A549 treated with CpdA at 1 μM for 4 hours (cell line): ENCODE data around the gene HINT2. TPM values are rescaled to one million over a fixed set of nuclear protein-coding genes. Genes with fewer than 3 reads are reported as not detected.

Experiments
- total RNA-seq: library from RNA; stranded (reverse); fragments of 200-300 nt; extraction: Qiagen RNA extraction; gene quantifications from 5 replicates; pipeline ENCODE4 v1.2.3, GENCODE V29; 2022; ENCODE audit warnings: low read depth

HINT2 gene
- 60.1 to 101 TPM (median 97.5 TPM) in 5 replicates for total RNA-seq

GRCh38 chr9:35814841-35815543 is at the start of gene HINT2:
HINT2 (minus strand) TSS chr9:35815042; CDS start chr9:35814979, 63 bp downstream.

GRCh38 chr9:35829084-35829763 is 14.4 kb upstream of the HINT2 start, which contains the start of gene TMEM8B:
TMEM8B (plus strand) TSS chr9:35829228; CDS start chr9:35829448, 220 bp downstream.

GRCh38 chr9:35828716-35829083 is 13.9 kb upstream of the HINT2 start, which contains the start of gene FAM221B:
FAM221B (minus strand) TSS chr9:35828732; CDS start chr9:35826161, 2,571 bp downstream.

GRCh38 chr9:35812025-35812602 is 2.7 kb downstream of the HINT2 start, which contains the start of gene SPAG8:
SPAG8 (minus strand) TSS chr9:35812262; CDS start chr9:35812147, 115 bp downstream.

GRCh38 chr9:35791297-35791921 is 23.4 kb downstream of the HINT2 start, which contains the start of gene NPR2:
NPR2 (plus strand) TSS chr9:35791591; CDS start chr9:35792409, 818 bp downstream.

Other genes with a start within 250 kb of the HINT2 start
- gene TESK1, start 209.8 kb downstream of the HINT2 start, total RNA-seq, result 20.0 to 25.9 TPM (median 24.6 TPM) in 5 replicates
- 0.08 to 0.35 TPM (median 0.13 TPM) in 3 of 5 replicates, not detected in the others for gene CD72, start 196.6 kb downstream of the HINT2 start, total RNA-seq
- not detected in 5 replicates for gene SIT1, start 164.1 kb downstream of the HINT2 start, total RNA-seq
- 3.1 to 22.0 TPM (median 11.8 TPM) in 4 of 5 replicates, not detected in the other for gene RMRP, start 157.0 kb downstream of the HINT2 start, total RNA-seq
- 20.4 to 24.8 TPM (median 24.4 TPM) in 5 replicates for gene CCDC107, start 156.8 kb downstream of the HINT2 start, total RNA-seq
- gene ARHGEF39, start 149.8 kb downstream of the HINT2 start, total RNA-seq, result 12.3 to 19.6 TPM (median 18.5 TPM) in 5 replicates
- 3.0 to 9.1 TPM (median 5.3 TPM) in 5 replicates for gene CA9, start 141.1 kb downstream of the HINT2 start, total RNA-seq
- 578 to 668 TPM (median 633 TPM) in 5 replicates for gene TPM2, start 125.1 kb downstream of the HINT2 start, total RNA-seq
- gene TLN1, start 82.8 kb downstream of the HINT2 start, total RNA-seq, result 114 to 130 TPM (median 122 TPM) in 5 replicates
- gene CREB3, start 82.4 kb downstream of the HINT2 start, total RNA-seq, result 58.5 to 66.0 TPM (median 58.9 TPM) in 5 replicates
- gene GBA2, start 65.8 kb downstream of the HINT2 start, total RNA-seq, result 31.7 to 33.3 TPM (median 32.8 TPM) in 5 replicates
- 13.0 to 17.0 TPM (median 16.0 TPM) in 5 replicates for gene RGP1, start 65.8 kb downstream of the HINT2 start, total RNA-seq
- gene MSMP, start 60.8 kb downstream of the HINT2 start, total RNA-seq, result 0.25 to 0.63 TPM in 2 of 5 replicates, not detected in the others
- gene NPR2, start 23.5 kb downstream of the HINT2 start, total RNA-seq, result 3.5 to 6.7 TPM (median 6.4 TPM) in 5 replicates
- 0.22 to 0.53 TPM (median 0.27 TPM) in 5 replicates for gene SPAG8, start 2.8 kb downstream of the HINT2 start, total RNA-seq
- not detected in 5 replicates for gene FAM221B, start 13.7 kb upstream of the HINT2 start, total RNA-seq
- gene TMEM8B, start 14.2 kb upstream of the HINT2 start, total RNA-seq, result 2.4 to 3.3 TPM (median 2.8 TPM) in 5 replicates
- not detected in 5 replicates for gene OR13J1, start 55.4 kb upstream of the HINT2 start, total RNA-seq
- 0.11 to 0.14 TPM in 2 of 5 replicates, not detected in the others for gene HRCT1, start 91.2 kb upstream of the HINT2 start, total RNA-seq
- not detected in 5 replicates for gene SPAAR, start 94.4 kb upstream of the HINT2 start, total RNA-seq
- gene OR2S2, start 143.1 kb upstream of the HINT2 start, total RNA-seq, result not detected in 5 replicates
- gene RECK, start 221.9 kb upstream of the HINT2 start, total RNA-seq, result 4.5 to 5.9 TPM (median 5.7 TPM) in 5 replicates